IPS DF 4.7 (cell line): ENCODE data around the gene DVL1.

ENCODE experiments used
- DNase-seq: peaks from one replicate; pipeline ENCODE4 v3.0.0-alpha.2; 2013; ENCODE audit warnings: low spot score; ENCODE audit errors: extremely low read depth

Gene DVL1

GRCh38 chr1:1356796-1357401 is 7.7 kb upstream of the DVL1 start:
- no peak for DNase-seq

GRCh38 chr1:1356166-1356795 is 7.1 kb upstream of the DVL1 start:
- no peak for DNase-seq

GRCh38 chr1:1355416-1355815 is 6.2 kb upstream of the DVL1 start:
- DNase-seq: no peak

DNA sequence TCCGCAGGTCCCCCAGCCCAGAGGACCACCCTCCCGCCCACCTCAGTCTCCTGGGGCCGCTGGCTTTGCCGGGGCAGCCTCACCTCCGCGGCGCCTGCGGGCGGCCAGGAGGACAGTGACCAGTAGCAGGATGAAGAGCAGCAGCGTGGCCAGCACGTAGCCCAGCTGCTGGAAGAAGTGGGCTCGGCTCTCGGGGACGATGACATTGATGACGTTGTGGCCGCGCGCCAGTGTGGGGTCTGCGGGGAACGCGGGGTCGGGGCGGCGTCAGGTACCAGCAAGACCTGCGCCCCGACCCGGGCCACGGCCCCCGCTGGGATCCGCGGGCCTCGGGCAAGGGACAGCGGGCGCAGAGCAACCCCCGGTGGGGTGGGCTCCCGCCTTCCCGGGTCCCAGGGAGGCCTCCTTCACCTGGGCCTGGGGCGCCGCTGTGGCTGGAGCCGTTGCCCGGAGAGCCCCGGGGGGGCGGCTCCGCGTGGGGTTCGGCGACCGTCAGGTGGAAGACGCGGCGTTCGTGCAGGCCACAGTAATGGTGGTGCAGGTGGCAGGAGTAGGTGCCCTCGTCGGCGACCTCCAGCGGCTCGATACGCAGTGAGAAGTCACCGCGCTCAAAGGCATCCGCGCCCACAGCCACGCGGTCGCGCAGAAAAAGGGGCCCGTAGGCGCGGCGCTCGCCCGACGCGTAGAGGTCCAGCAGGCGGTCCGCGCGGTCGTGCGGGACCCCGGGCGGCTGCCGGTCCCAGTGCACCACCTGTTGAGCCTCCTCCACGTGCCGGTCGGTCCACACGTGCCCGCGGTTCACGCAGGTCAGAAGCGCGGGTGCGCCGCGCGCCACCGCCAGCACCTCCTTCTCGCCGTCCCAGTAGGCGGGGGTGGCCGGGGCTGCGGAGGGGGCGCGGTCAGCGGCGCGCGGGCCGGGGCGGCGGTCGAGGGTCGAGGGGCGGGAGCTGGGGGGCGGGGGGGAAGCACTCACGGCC is 5.3 kb upstream of the DVL1 start:
- no peak for DNase-seq

- DNase-seq: no peak
These were observed 4.4 kb upstream of the DVL1 start for GRCh38 chr1:1353389-1354151.

DNA sequence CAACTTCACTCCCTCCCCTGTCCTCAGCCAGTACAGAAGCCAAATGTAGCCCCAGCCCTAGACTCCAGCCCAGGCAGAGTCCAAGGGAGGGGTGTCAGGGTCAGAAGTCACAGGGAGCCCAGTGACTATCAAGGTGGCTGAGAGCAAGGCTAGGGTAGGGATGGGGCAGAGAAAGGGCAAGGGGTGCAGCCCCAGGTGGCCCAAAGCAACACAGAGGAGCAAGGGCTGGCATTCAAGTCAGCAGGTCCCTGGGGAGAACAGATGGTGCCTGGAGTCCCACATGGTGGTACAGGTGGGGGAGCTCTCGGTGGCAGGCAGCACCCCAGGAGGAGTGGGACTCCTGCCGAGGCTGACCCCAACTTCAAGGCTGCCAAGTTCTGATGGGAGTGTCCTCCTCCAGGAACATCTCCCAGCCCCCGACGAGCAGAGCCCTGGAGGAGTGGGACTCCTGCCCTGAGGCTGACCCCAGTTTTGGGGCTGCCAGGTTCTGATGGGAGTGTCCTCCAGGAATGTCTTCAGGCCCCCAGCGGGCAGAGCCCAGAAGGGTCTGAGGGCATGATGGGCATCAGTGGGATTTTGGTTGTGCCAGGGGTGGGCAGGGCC is 3.7 kb upstream of the DVL1 start:
- no peak for DNase-seq

DNA sequence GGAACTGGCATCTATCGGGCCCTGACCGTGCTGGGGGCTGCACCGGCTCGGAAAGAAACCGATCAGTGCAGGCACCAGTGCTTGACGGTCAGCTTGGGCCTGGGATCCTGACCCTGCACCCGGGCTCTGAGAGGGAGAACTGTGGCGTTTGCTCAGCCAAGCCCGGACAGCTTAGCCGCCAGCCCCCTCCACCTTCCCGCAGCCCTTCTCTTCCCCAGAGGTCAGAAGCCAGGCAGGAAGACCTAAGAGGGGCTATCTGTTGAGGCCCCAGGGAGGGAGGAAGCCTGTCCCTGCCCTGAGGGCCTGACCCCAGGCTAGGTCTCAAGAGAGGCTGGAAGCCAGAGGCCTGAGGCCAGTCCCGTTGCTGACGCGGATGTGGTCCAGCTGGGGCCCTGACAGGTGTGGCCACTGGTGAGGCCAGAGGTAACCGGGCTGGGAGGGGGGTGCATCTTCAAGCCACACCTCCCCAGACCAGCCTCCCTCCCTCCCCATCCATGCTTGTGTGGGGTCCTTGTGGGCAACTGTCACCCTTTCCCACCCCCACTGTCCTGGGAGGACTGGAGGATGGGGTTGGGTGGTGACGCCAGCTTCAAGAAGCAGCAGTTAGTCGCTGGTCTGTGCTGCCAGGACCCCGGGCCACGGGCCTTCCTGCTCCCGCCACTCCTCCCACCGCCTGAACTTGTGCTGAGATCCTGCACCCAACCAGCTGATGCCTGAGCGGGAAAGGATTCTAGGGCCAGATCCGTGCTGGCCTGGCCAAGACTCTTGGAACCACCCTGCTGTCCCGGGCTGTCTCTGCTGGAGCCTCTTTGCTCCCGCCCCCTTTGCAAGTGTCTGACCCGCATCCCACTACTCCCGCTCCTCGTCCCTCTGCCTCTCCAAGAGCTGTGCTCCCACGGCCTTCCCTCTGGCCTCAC is 2.6 kb upstream of the DVL1 start:
- no peak for DNase-seq

GRCh38 chr1:1348420-1349255 is 580 bp downstream of the DVL1 start:
- no peak for DNase-seq

DNA sequence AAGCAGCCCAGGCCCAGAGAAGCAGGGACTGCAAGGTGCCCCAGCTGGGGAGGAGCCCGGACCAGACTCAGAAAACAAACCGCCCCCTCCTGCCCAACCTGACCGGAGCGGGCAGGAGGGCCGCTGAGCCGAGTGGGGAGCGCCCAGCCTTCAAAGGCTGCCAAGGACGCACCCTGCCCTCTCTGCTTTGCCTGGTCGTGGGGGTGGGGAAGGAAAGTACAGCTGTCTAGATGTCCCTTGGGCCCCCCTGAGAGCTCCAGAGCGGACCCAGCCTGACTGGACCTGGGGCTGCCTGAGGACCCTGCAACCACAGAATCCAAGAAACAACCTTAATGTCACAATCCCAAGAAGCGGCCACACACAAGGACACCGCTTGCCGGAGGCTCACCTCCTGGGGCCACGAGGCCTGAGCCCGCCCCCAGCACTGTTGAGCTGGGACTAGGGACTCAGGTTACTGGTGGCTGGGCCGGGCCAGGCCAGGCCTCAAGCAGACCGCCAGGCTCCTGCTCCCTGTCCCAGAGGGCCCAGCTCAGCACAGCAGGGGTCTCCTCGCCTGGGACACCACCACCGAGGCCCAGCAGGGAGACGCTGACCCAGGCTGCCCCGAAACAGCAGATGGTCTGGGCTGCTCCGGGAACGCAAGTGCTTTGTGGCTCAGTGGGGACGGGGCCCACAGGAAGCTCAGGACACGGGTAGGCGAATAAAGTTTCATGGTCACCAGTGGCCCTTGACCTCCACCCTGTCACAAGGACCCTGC is 1.4 kb downstream of the DVL1 start:
- no peak for DNase-seq

DNA sequence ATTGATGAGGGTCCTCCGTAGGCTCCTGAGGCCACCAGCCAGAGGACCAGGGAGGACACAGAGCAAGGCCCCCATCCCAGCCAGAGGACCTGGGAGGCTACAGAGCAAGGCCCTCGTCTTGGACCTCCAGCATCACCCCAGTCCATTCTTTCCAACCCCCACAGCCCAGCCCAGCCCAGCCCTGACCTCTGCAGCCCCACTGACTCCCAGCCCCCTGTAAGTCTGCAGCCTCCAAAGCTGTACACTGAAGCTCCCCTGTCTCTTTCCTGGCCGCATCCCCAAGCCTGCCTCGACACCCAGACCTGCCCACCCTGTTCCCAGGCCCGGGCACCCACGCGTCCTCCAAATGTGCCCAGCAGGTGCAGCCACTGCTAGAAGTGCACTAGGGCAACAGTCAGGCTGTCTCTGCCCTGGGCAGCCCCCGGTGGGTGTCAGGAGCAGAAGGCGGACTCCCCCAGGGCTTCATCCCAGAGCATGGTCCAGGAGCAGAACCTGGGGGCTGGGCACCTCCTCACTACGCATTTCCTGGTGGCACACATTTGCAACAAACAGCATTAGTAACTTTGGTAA is 2.1 kb downstream of the DVL1 start:
- DNase-seq: no peak

DNA sequence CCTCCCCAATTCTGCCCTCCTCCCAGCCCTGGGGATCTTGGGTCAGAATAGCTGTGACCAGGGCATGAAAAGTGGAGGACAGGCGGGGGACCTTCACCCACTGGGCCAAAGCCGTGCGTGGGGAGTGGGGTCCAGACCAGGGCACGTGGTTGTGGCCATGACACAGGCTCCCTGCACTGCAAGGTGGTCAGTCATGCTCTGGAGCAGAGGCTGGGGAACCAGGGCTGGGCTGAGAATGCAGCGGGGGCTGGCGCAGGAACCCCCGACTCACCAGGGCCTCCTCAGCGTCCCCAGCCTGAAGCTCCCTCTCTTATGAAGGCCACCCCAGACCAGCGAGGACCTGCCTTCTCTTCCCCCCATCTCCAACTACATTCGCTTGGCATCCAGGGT is 2.7 kb downstream of the DVL1 start:
- DNase-seq: no peak

DNA sequence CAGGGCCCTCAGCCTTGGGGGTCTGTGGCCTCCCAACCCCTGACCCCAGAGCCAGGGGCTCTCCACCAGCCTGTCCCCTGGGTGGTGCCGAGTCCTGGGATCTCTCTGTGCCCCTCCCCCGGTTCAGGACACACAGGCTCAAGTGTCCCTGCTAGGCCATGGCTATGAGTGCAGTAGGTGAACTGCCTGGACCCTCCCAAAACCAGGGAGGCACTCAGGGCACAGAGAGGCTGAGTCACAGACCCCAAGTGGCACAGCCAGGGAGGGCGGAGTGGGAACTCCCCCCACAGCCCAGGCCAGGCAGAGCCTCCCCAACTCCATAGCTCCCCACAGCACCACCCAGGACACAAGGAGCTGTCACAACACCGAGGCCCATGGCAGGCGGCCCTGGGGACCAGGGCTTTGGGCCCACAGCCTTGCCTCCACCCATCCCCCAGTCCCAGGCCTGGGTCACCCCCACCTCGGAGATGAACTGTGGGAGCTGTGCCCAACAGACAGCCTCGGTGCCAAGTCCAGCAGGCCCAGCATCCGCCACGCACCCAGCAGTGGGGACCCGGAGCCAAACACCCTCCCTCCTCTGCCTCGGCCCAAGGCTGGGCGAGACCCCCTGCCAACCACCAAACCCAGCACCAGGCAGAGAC is 3.2 kb downstream of the DVL1 start:
- DNase-seq: no peak

DNA sequence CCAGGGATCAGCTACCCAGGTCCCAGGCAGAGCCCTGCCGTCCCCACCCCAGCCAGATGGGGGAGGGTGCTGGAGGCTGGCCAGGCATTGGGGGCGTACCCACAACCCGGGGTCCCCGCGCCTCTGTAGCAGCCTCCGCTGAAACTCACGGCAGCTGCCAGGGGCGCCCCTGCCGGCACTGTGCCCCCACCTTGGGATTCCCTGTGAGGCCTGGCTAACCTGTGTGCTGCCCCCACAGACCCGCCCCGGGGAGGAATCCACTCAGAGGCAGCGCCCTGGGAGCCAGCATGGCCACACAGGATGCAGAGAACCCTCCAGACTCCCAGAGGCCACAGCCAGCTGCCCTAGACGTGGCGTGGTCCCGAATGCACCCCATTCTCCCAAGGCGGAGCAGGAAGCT is 3.8 kb downstream of the DVL1 start:
- DNase-seq: no peak

GRCh38 chr1:1344655-1345361 is 4.4 kb downstream of the DVL1 start:
- no peak for DNase-seq

DNA sequence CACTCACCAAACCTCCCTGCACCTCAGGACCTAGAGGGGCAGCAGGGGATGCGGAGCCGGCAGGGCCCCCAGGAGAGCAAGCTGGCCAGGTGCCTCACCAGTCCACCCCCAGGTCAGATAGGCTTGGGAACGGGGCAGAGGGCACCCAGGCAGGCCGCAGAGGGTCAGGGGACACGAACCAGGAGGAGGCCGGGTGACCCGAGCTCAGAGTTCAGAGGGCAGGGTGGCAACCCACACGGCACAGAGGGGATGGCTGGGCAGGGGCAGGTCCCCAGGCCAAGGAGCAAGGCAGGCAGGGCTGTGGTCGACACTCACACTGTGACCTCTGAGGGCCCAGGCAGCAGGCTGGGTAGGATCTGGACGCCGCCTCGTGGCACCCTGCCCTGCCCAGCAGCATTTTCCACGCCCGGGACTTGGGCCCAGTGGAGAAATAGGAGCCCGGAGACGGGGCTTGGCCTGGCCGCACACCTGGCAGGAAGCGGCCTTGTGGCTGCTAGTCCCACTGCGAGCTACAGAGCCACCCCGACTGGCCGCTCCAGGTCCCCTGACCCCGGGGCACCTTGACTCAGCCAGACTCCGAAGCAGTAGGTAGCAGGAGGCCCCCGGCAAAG is 5.3 kb downstream of the DVL1 start:
- no peak for DNase-seq

DNA sequence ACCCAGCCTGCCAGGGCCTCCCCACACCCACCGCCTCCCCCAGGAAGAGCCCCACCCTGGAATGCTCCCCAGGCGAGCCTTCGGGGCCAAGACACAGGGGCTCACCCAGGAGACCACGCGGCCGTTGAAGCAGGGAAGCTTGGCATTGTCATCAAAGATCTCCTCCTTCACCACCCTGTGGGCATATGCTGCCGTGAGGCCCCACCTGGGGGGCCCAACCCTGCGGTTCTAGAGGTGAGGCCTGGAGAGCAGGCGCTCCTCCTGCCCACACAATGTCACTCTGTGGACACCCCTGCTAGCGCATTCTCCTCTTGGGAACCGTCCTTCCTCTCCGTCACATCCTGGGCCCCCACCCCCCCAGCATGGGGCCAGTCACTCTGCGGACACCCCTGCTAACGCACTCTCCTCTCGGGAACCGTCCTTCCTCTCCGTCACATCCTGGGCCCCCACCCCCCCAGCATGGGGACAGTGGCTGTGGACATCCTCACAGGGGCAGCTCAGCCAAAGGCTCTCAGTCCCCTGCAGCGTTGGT is 6.6 kb downstream of the DVL1 start:
- DNase-seq: no peak
